ENCODE data around the gene SMIM13.

Gene SMIM13

GRCh38 chr6:11163932-11164331 lies 70.3 kb downstream of the SMIM13 start:
- no peak overlapping the region for H3K4me3 ChIP-seq (ENCODE audit: low read depth, low read length)
- TF ChIP-seq CTCF (IDR thresholded peaks at IDR 0.05; ENCODE audit: control insufficient read depth, extremely low read depth, insufficient read depth) = no peak
- DNase-seq (ENCODE audit: low read depth) = no peak

- H3K4me3 ChIP-seq (ENCODE audit: low read depth, low read length) = no peak overlapping the region
- TF ChIP-seq CTCF (IDR thresholded peaks at IDR 0.05; ENCODE audit: control insufficient read depth, extremely low read depth, insufficient read depth) = no peak
- DNase-seq (ENCODE audit: low read depth) = no peak
Observed at GRCh38 chr6:11164717-11165646, 71.3 kb downstream of the SMIM13 start.

- no peak for DNase-seq (ENCODE audit: low read depth)
- no peak for TF ChIP-seq CTCF (IDR thresholded peaks at IDR 0.05; ENCODE audit: control insufficient read depth, extremely low read depth, insufficient read depth)
- H3K4me3 ChIP-seq (ENCODE audit: low read depth, low read length) = no peak overlapping the region
Observed at GRCh38 chr6:11166948-11167347, 73.3 kb downstream of the SMIM13 start.

GRCh38 chr6:11168091-11168635 lies 74.5 kb downstream of the SMIM13 start:
- H3K4me3 ChIP-seq (ENCODE audit: low read depth, low read length) = no peak overlapping the region
- no peak for TF ChIP-seq CTCF (IDR thresholded peaks at IDR 0.05; ENCODE audit: control insufficient read depth, extremely low read depth, insufficient read depth)
- no peak for DNase-seq (ENCODE audit: low read depth)

- no peak for TF ChIP-seq CTCF (IDR thresholded peaks at IDR 0.05; ENCODE audit: control insufficient read depth, extremely low read depth, insufficient read depth)
- no peak for DNase-seq (ENCODE audit: low read depth)
- H3K4me3 ChIP-seq (ENCODE audit: low read depth, low read length) = no peak overlapping the region
Observed at GRCh38 chr6:11171952-11172351, 78.3 kb downstream of the SMIM13 start.

GRCh38 chr6:11172501-11173327 lies 79.1 kb downstream of the SMIM13 start:
- TF ChIP-seq CTCF (IDR thresholded peaks at IDR 0.05; ENCODE audit: control insufficient read depth, extremely low read depth, insufficient read depth) = peak; percentile 66
- no peak overlapping the region for H3K4me3 ChIP-seq (ENCODE audit: low read depth, low read length)
- no peak for DNase-seq (ENCODE audit: low read depth)
